ENCODE results near the gene SGCD.

SGCD gene

GRCh38 chr5:156812959-156813358, 486.0 kb downstream of the SGCD start:
- DNase-seq = no peak

- no peak for DNase-seq
Observed at GRCh38 chr5:156815988-156816599, 489.1 kb downstream of the SGCD start.
